ENCODE results near the gene KCNF1. TPM values are rescaled to one million over a fixed set of nuclear protein-coding genes. Genes with fewer than 3 reads are reported as not detected.

Gene KCNF1
- total RNA-seq, 3 donors from 2014 or later: 0.29 to 0.66 TPM; not detected in 1

- no peak overlapping the region for H3K27ac ChIP-seq
- DNase-seq (ENCODE audit: low spot score in 2 of 2): no peak
- H3K4me3 ChIP-seq: no peak overlapping the region
- no peaks in the 10 kb centered on the region for H3K36me3 ChIP-seq
- no peaks in the 10 kb centered on the region for H3K9me3 ChIP-seq
- no peaks in the 10 kb centered on the region for H3K4me1 ChIP-seq
- intact Hi-C loops (cut with DNase I; ENCODE audit: low total_unique reads): no loop called here
- TF ChIP-seq POLR2AphosphoS5 (IDR thresholded peaks at IDR 0.05) (no peak), POLR2A (IDR thresholded peaks at IDR 0.05) (no peak), CTCF (IDR thresholded peaks at IDR 0.05) (no peak)
- H3K27me3 ChIP-seq: no peaks in the 10 kb centered on the region
These were observed 31.8 kb upstream of the KCNF1 start for GRCh38 chr2:10879624-10880585.

- TF ChIP-seq CTCF (IDR thresholded peaks at IDR 0.05) (no peak), POLR2AphosphoS5 (IDR thresholded peaks at IDR 0.05) (no peak), POLR2A (IDR thresholded peaks at IDR 0.05) (no peak)
- no peak for DNase-seq (ENCODE audit: low spot score in 2 of 2)
These were observed 31.0 kb upstream of the KCNF1 start for GRCh38 chr2:10880586-10881321.

GRCh38 chr2:10882568-10882967 is 29.2 kb upstream of the KCNF1 start:
- Histone ChIP-seq H3K9me3 (no peaks in the 10 kb centered on the region), H3K36me3 (no peaks in the 10 kb centered on the region), H3K4me1 (no peaks in the 10 kb centered on the region), H3K4me3 (no peak overlapping the region), H3K27me3 (no peaks in the 10 kb centered on the region), H3K27ac (no peak overlapping the region)
- intact Hi-C loops (cut with DNase I; ENCODE audit: low total_unique reads): no loop called here
- no peak for DNase-seq (ENCODE audit: low spot score in 2 of 2)
- TF ChIP-seq POLR2A (IDR thresholded peaks at IDR 0.05): no peak

More at GRCh38 chr2:10880586-10881321, 31.0 kb upstream of the KCNF1 start:
- H3K4me1 ChIP-seq: no peaks in the 10 kb centered on the region
- H3K27ac ChIP-seq: no peak overlapping the region
- no peak overlapping the region for H3K4me3 ChIP-seq
- no peaks in the 10 kb centered on the region for H3K27me3 ChIP-seq
- no peaks in the 10 kb centered on the region for H3K36me3 ChIP-seq
- intact Hi-C loops (cut with DNase I; ENCODE audit: low total_unique reads): no loop called here
- H3K9me3 ChIP-seq: no peaks in the 10 kb centered on the region

- Histone ChIP-seq H3K9me3 (no peaks in the 10 kb centered on the region), H3K36me3 (no peaks in the 10 kb centered on the region), H3K4me3 (no peak overlapping the region), H3K27me3 (no peaks in the 10 kb centered on the region), H3K27ac (no peak overlapping the region), H3K4me1 (no peaks in the 10 kb centered on the region)
- TF ChIP-seq CTCF (IDR thresholded peaks at IDR 0.05) (no peak), POLR2A (IDR thresholded peaks at IDR 0.05) (no peak), POLR2AphosphoS5 (IDR thresholded peaks at IDR 0.05) (no peak)
- intact Hi-C loops (cut with DNase I; ENCODE audit: low total_unique reads): no loop called here
- DNase-seq (ENCODE audit: low spot score in 2 of 2): no peak
These were observed 28.7 kb upstream of the KCNF1 start for GRCh38 chr2:10883066-10883465.

GRCh38 chr2:10883801-10884478 is 27.8 kb upstream of the KCNF1 start:
- Histone ChIP-seq H3K27ac (no peak overlapping the region), H3K9me3 (no peaks in the 10 kb centered on the region), H3K27me3 (no peaks in the 10 kb centered on the region), H3K36me3 (no peaks in the 10 kb centered on the region), H3K4me1 (no peaks in the 10 kb centered on the region), H3K4me3 (no peak overlapping the region)
- intact Hi-C loops (cut with DNase I; ENCODE audit: low total_unique reads): no loop called here
- no peak for TF ChIP-seq POLR2A (IDR thresholded peaks at IDR 0.05)
- no peak for TF ChIP-seq POLR2AphosphoS5 (IDR thresholded peaks at IDR 0.05)
- TF ChIP-seq CTCF (IDR thresholded peaks at IDR 0.05): no peak
- DNase-seq (ENCODE audit: low spot score in 2 of 2): no peak
